TTC549 (cell line): ENCODE data around the gene TRAF3IP1.
"Not testable (repeated sequence)": the region's sequence is repeated elsewhere in the genome, so short reads cannot be mapped to it uniquely, and the experiment has no call there.

Source experiments
- FAIRE-seq: peaks from 2 replicates; lab custom pipeline; 2012; peaks lifted over from hg19 to GRCh38; lab: Jason Lieb, UNC

TRAF3IP1 gene

DNA sequence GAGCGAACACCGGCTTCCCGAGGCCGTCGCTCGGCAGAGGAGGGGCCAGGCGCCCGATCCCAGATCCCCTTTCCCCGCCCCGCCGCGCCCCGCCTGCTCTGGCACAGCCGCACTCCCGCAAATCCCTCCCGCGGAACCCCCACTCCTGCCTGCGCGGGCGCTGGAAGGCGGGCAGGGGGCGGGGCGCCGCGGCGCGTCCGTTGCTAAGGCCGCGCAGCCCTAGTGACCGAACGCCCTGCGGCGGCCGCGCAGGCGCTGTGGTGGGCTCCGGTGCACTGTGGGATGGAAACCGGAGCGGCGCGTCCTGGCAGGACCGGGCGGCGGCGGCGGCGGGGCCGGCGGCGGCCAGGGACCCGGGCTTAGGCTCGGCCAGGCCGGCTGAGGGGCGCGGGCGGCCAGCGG lies at the start of gene TRAF3IP1:
TRAF3IP1 (plus strand) TSS at position 273 of the 402 bp plus-strand sequence. CDS start 145 bp downstream, outside the sequence.
- FAIRE-seq, result no peak

- FAIRE-seq, result no peak
These were observed 49.7 kb upstream of the TRAF3IP1 start for GRCh38 chr2:238270606-238271005.

- FAIRE-seq, result no peak
These were observed 49.2 kb upstream of the TRAF3IP1 start for GRCh38 chr2:238271061-238271554.

GRCh38 chr2:238271686-238272085 lies 48.6 kb upstream of the TRAF3IP1 start:
- not testable (repeated sequence) for FAIRE-seq

DNA sequence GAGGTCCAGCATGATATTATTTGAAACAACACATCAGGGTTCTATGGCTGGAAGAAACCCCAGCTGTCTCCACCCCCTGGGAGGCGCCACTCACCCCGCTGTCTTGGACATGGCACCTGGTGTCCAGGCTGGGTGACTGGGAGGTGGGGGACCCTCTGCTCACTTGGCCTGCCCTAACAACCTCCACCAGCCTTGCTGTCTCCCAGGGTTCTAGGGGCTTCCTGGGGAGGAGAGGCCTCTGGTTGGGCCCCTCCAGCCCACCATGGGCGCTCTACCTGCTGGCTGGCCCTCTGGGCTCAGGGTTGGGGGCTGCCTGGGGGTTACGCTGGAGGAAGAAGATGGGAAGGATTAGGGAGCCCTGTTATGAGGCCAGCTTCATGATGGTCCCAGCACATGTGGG lies 48.2 kb upstream of the TRAF3IP1 start:
- FAIRE-seq, result no peak

GRCh38 chr2:238273433-238273832 lies 46.9 kb upstream of the TRAF3IP1 start:
- not testable (repeated sequence) for FAIRE-seq

DNA sequence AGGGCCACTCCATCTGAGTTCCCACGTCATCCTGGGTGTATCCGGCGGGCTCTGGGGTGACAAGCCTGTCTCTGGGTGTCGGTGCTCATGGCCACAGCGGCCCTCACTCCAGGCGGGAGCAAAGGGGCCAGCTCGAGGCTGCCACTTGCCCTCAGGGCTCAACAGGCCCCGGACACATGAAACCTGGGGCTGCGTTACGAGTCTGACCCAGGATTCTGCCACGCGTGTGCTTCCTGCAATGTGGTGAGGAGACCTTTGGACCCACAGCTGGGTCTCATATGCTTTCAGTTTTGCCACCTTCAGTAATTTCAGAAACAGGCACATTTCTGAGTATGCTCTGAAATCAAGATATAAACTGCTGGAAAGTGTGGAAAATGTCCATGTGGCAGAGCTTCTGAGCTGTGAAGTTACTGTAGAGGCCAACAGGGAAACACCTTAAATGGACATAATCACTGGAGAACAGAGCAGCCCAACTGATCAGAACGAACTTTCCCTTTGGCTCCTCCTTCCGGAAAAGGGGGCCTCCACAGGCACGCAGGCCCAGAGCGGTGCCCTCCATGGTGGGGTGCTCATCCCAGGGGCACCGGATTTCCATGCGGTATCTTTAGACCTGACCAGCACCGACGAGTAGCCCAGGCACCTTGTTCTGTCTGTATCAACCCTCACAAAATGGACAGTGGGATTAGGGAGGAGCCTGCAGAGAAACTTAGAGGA lies 46.0 kb upstream of the TRAF3IP1 start:
- FAIRE-seq, result no peak

DNA sequence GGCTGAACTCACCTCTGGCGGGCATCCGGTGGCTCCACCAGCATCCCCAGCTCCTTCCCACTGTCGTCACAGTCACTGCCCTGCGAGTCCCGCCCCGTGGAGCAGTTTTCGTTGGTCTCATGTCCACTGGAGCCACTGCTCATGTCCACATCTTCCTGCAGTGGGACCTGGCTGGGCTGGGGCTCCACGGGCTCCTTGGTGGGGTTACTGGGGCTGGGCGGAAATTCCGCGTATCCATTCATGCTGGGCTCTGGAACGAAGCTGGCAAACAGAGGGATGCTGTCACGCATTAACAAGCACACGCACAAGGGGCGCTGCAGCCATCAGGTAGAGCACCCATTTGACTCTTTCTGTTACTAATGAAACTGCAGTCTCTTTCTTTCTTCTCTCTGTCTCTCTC lies 42.6 kb upstream of the TRAF3IP1 start:
- FAIRE-seq, result no peak

DNA sequence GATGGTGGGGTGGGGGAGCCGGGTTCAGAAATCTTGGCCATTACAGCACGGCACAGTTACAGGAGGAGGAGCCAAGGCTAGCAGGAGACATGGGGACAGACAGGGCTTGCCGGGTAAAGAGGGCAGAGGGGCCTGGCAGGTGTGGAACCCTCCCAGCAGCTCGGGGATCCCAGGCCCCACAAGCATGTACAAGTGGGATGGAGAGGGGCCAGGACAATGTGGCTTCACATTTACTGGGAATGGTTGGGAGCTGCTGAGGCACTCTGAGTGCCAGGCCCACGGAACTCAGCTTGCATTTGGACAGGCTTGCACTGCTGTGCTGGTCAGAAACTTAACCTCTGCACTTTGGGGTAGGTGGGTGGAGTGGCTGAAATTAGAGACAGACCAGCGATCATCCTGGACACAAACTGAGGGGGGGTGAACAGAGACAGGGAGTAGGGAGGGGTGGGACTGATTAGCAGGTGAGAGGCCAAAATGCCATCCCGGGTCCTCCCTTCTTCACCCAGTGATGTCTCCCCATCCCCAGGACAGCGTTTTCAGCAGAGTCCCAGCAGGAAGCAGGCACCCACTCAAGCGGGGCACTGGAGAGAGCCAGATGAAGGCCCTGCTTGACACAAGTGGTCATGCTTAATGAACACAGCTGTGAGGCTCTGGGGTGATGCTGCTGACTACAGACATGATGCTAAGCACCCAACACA lies 41.5 kb upstream of the TRAF3IP1 start:
- FAIRE-seq, result no peak

GRCh38 chr2:238279324-238279682 lies 41.0 kb upstream of the TRAF3IP1 start:
- FAIRE-seq, result no peak

DNA sequence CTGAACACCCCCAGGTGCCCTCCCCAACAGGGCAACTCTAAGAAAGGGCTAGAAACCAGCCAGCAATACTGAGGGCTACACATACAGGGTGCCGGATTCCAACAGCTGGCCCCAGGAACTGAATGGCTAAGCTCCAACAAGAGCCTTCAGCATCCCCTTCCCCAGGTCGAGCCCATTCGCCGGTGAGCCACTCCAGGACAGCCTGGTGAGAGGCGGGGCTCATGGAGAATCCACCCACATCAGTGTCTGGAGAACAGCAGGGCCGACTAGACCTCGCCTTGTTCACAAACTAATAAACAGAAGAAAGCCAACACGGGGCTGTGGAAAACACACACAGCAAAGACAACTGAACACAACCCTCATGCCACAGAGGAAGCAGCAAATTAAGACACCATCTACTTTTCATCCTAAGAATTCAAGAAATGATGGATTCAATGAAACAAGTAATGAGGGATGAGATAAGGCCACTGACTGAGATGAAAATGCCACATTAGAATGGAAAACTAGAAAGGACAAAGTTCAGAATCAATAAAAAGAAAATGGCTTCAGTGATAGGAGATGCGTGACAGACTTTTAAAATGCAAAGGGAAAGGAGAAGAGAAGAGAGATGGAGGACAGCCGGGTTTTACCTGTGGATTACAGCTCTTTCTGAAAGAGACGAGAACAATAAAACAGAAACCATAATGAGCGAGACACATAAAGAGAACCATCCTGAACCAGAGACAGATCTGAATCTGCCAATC lies 40.1 kb upstream of the TRAF3IP1 start:
- FAIRE-seq, result no peak

DNA sequence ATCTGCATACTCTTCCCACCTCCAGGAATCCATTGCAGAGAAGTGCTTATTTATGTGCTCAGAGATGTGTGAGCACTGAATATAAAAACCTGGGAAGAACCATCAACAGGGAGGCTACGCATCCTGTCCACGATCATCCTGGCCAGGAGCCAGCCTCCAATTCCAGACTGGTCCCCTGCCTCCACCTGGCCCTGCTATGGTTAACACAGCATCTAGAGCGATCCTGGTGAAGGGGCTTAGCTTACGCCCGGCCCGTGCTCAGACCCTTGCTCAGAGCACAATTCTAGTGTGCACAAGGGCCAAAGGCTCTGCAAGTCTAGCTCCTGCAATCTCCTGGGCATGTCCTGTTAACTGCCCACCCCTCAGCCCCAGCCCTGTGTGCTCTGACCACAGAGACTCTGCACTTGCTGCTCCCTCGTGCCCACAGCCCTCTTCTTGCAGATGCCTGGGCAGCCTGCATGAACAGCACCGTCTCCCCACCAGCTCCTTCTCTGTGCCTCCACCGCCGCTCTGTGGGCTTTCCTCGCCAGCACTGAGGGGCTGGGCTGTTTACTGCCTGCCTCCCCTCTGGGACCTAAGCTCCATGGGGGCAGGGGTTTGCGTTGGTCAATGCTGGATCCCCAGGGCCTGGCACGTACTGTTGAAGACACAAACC lies 38.4 kb upstream of the TRAF3IP1 start:
- FAIRE-seq, result no peak

- no peak for FAIRE-seq
These were observed 37.2 kb upstream of the TRAF3IP1 start for GRCh38 chr2:238282861-238283738.

DNA sequence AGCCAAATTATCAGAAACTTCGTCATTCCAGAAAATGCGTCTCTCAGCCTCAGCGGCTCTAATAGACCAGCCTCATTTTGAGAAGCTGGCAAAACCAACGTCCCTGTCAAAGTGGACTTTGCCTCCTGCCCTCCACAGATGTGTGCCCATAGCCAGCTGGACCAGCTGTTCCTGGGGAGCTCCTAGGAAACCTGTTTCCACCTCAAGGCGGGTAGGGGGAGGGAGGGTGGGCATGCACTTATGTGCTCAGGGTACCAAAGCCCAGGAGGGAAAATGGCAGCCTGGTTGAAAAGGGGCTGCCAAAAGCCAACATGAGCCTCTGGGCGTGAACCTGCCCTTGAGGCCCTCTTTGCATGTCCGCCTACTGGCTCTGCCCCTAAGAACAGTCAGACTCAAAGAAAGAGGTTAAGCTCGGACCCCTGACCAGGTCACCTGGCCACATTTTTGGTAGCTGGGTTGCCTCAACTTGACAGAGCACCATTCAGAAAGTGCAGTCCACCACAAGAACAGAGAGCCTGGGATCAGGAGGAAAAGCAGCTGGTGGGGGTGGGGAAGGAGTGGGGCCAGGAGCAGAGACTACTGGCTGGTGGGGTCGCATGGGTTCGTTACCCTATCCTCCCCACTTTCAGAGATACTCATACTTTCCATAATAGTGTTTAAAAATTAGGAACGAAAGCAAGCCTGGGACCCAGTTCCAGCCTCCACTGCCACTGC lies 35.4 kb upstream of the TRAF3IP1 start:
- no peak for FAIRE-seq

GRCh38 chr2:238285653-238286082 lies 34.6 kb upstream of the TRAF3IP1 start:
- no peak for FAIRE-seq

- no peak for FAIRE-seq
These were observed 34.2 kb upstream of the TRAF3IP1 start for GRCh38 chr2:238286095-238286494.

- no peak for FAIRE-seq
These were observed 33.8 kb upstream of the TRAF3IP1 start for GRCh38 chr2:238286551-238286950.

GRCh38 chr2:238286987-238287736 lies 33.2 kb upstream of the TRAF3IP1 start:
- no peak for FAIRE-seq

GRCh38 chr2:238287737-238288649 lies 32.3 kb upstream of the TRAF3IP1 start, which contains the start of gene PER2:
TSS of gene PER2 (minus strand) at chr2:238288610. CDS start at chr2:238277936, 10,674 bp downstream.
- no peak for FAIRE-seq
